ENCODE data around the gene GSTA5. TPM values are rescaled to one million over a fixed set of nuclear protein-coding genes. Genes with fewer than 3 reads are reported as not detected.
A peak's percentile ranks its signal among the peaks of the same experiment; 100 is the strongest.
"Not testable (repeated sequence)": the region's sequence is repeated elsewhere in the genome, so short reads cannot be mapped to it uniquely, and the experiment has no call there.

The GSTA5 gene
- polyA plus RNA-seq, 3 donors from 2014 or later, result not detected

- no peak for DNase-seq
- Mint-ChIP-seq H3K27me3 (ENCODE audit: low read depth in 3 of 3) (peaks cover under 1 to 4% (median 2%) of the 10 kb centered on the region in 3 donors), H3K27ac (no peak overlapping the region), H3K4me3 (no peak overlapping the region), H3K4me1 (peaks cover 6 to 7% of the 10 kb centered on the region in 2 donors), H3K9me3 (no peaks in the 10 kb centered on the region), H3K36me3 (no peaks in the 10 kb centered on the region)
Measured at GRCh38 chr6:52790861-52791260, 49.8 kb downstream of the GSTA5 start.

DNA sequence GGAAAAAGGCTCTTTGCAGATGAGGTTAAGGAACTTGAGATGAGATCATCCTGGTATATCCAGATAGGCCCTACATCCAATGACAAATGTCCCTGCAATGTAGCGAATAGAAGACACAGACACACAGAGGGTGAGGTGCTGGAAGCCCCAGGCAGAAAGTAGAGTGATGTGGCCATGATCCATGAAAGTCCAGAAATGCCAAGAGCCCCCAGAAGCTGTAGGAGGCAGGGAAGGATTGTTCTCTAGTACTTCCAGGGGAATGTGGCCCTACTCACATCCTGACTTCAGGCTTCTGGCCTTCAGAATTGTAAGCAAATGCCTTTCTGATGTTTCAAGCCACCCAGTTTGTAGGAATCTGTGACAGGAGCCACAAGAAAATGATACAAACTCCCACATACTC is 51.0 kb downstream of the GSTA5 start:
- not testable (repeated sequence) for DNase-seq; H3K4me1 Mint-ChIP-seq; H3K27ac Mint-ChIP-seq; H3K27me3 Mint-ChIP-seq (ENCODE audit: low read depth in 3 of 3); H3K9me3 Mint-ChIP-seq; H3K4me3 Mint-ChIP-seq; H3K36me3 Mint-ChIP-seq

GRCh38 chr6:52788478-52788877 is 52.1 kb downstream of the GSTA5 start:
- Mint-ChIP-seq H3K27ac (no peak overlapping the region), H3K27me3 (ENCODE audit: low read depth in 3 of 3) (peaks cover 0 to 5% (median 3%) of the 10 kb centered on the region in 3 donors), H3K4me1 (peaks cover 6 to 7% of the 10 kb centered on the region in 2 donors), H3K36me3 (no peaks in the 10 kb centered on the region), H3K4me3 (no peak overlapping the region), H3K9me3 (no peaks in the 10 kb centered on the region)
- DNase-seq, result no peak

DNA sequence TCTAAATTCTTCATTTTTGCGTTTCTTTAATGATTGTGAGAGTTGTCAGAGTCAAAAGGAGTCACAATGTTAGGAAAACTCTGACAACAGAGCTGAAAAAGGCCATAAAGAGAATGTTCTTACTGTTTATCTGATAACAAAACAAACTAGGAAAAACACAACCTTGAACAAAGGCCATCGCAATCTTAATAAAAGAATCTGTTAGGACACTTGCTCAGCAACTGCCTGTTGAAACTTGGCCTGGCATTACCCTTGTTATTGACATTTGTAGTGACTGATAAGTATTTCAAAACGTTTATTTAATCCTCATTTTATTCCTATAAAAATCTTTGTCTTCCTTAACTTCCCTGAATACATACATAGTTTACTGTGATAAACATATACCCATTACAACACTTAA is 52.7 kb downstream of the GSTA5 start:
- peaks cover 6 to 7% of the 10 kb centered on the region in 2 donors for H3K4me1 Mint-ChIP-seq
- H3K9me3 Mint-ChIP-seq, result no peaks in the 10 kb centered on the region
- DNase-seq, result no peak
- peak overlapping the region in 1 of 5 donors; percentile 56 for H3K4me3 Mint-ChIP-seq
- H3K27ac Mint-ChIP-seq, result no peak overlapping the region
- no peaks in the 10 kb centered on the region for H3K36me3 Mint-ChIP-seq
- H3K27me3 Mint-ChIP-seq (ENCODE audit: low read depth in 3 of 3), result peaks cover 0 to 5% (median 0%) of the 10 kb centered on the region in 3 donors

DNA sequence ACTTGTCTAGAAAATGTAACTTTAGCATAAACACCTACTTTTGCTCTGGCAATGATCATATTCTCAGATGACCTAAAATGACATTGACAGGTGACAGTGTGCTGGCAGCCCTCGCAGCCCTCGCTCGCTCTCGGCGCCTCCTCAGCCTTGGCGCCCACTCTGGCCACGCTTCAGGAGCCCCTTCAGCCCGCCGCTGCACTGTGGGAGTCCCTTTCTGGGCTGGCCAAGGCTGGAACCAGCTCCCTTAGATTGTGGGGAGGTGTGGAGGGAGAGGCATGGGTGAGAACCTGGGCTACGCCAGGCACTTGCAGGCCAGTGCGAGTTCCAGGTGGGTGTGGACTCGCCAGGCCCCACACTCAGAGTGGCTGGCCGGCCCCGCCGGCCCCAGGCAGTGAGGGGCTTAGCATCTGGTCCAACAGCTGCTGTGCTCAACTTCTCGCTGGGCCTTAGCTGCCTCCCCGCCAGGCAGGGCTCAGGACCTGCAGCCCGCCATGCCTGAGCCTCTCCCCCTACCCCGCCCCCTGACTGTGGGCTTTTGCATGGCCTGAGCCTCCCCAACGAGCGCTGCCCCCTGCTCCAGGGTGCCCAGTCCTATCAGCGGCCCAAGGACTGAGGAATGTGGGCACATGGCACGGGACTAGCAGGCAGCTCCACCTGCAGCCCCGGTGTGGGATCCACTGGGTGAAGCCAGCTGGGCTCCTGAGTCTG is 54.2 kb downstream of the GSTA5 start:
- peaks cover 6 to 7% of the 10 kb centered on the region in 2 donors for H3K4me1 Mint-ChIP-seq
- no peak overlapping the region for H3K27ac Mint-ChIP-seq
- no peak for DNase-seq
- H3K9me3 Mint-ChIP-seq, result peaks cover 0 to under 1% (median 0%) of the 10 kb centered on the region in 6 donors
- H3K36me3 Mint-ChIP-seq, result no peaks in the 10 kb centered on the region
- no peak overlapping the region for H3K4me3 Mint-ChIP-seq
- peaks cover 0 to 5% (median 0%) of the 10 kb centered on the region in 3 donors for H3K27me3 Mint-ChIP-seq (ENCODE audit: low read depth in 3 of 3)

DNA sequence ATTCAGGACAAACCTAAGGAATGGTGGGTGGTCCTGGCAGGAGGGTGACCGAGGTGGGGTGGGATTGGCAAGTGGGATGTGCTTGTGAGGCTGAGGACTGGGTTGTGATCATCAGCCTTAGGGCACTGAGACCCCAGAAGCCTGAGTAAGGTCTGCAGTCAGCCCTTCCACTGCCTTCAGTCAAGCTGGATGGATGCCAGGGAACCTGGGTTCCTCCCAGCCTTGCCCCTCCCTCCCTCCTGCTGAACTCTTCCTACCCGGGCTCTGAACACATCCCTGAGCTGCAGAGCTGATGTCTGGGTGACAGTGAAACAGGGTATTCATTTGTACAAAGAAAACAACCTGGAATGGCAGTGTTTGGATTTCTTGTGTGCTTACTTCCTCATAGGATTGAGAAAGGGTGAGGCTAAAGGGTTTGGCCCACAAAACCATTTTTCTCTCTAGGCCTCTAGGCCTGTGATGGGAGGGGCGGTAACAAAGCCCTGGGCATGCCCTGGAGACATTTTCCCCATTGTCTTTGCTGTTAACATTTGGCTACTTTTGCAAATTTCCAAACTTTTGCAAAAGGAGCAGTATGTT is 57.8 kb downstream of the GSTA5 start:
- DNase-seq, H3K4me1 Mint-ChIP-seq, H3K9me3 Mint-ChIP-seq, H3K4me3 Mint-ChIP-seq, H3K27ac Mint-ChIP-seq, H3K36me3 Mint-ChIP-seq: not testable (repeated sequence)
- peaks cover 2 to 11% (median 3%) of the 10 kb centered on the region in 3 donors for H3K27me3 Mint-ChIP-seq (ENCODE audit: low read depth in 3 of 3)

DNA sequence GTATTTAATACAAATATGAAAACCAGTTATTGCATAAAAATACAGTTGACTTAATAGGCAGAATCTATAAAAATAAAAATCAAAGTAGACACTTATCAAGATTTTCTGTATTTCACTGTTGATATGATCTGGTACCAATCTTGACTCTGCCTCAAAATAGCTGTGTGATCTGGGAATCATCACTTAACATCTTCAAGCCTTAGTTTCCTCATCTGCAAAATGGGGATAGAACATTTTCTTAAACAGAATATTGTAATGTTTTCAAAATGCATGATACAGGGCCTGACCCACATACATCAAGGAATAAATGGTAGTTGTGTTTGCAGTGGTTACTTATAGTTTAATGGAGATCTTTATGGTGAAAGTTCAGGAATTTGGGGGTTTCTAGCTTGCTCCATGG is 58.4 kb downstream of the GSTA5 start:
- not testable (repeated sequence) for DNase-seq, H3K27ac Mint-ChIP-seq, H3K9me3 Mint-ChIP-seq, H3K36me3 Mint-ChIP-seq, H3K4me3 Mint-ChIP-seq, H3K4me1 Mint-ChIP-seq
- peaks cover 3 to 11% (median 3%) of the 10 kb centered on the region in 3 donors for H3K27me3 Mint-ChIP-seq (ENCODE audit: low read depth in 3 of 3)

Other genes starting within 250 kb of the GSTA5 start
- gene TMEM14A, start 169.7 kb downstream of the GSTA5 start, polyA plus RNA-seq, result 10 to 100 TPM; 15.7 to 23.5 (median 15.9) TPM
- gene GSTA2, start 77.3 kb downstream of the GSTA5 start, polyA plus RNA-seq, result not detected
- gene GSTA1, start 37.0 kb downstream of the GSTA5 start, polyA plus RNA-seq, result not detected
- not detected for gene GSTA3, start 68.9 kb upstream of the GSTA5 start, polyA plus RNA-seq
- gene GSTA4, start 154.5 kb upstream of the GSTA5 start, polyA plus RNA-seq, result 1 to 10 TPM in 2 of 3 donors, not detected in 1; 5.3 to 6.4 TPM
- gene CILK1, start 221.0 kb upstream of the GSTA5 start, polyA plus RNA-seq, result 1 to 10 TPM; 3.2 to 8.4 (median 4.3) TPM
- gene FBXO9, start 224.6 kb upstream of the GSTA5 start, polyA plus RNA-seq, result 10 to 100 TPM; 43.0 to 86.0 (median 59.6) TPM